Measurements from ENCODE around the gene TMPRSS7.

TMPRSS7 gene

DNA sequence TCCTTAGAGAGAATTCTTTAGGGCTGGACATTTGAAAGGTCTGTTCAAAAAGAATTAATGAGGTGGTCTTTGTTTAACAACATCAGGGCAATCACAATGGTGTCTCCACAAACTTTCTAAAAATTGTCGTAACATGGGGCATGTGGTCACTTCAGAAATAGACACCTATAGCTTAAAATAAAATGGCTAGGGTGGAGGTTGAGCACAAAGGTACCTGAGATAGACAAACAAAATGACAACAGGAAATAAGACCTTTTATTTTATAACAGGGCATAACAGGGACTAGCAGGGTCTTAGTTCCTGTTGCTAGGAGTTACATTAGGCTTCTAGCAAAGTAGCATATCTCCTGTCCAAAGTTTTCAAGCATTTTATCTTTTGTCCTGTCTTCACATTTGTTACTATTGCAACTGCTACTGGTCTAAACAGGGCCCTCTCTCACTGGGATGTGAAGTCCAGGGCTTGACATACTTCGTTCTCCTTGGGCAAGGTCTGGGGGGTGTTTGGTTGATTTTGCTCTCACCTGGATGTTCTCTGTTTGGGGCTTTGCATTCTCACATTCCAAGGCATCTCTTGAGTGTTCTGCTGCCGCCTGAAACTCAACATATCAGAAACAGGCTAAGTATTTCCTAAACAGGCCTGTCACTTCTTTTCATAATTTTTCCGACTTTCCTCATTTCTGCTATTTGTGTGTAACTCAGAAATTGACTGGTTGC, 95.5 kb downstream of the TMPRSS7 start:
- no peak for DNase-seq

DNA sequence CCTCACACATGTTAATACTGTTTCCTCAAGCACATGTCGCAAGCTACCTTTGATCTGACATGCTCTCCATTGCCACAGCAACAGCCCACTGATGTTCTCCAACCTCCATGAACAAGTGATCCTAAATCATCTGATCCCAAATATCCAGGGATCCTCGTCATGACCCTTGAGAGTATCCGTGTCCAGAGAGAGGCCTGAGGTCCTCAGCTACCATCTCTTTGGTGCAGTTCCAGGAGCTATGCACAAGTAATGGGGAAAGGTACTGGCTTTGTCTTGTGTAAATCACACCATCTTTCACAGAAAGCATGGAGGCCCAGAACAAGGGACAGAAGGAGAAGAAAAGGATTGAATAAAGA, 96.1 kb downstream of the TMPRSS7 start:
- no peak for DNase-seq
